Nephron (organoid): Measurements from ENCODE around the gene SH3BGRL3.

ENCODE experiments used
- H3K27ac Mint-ChIP-seq, 3 experiments: 2 replicates each; pipeline ENCODE4 v1.8.0; 2020; ENCODE audit warnings: mixed read lengths in 3 of 3, mild to moderate bottlenecking in 2 of 3, moderate library complexity in 1 of 3
- H3K27me3 Mint-ChIP-seq: 2 replicates; pipeline ENCODE4 v1.8.0; 2021; ENCODE audit warnings: low read depth, mild to moderate bottlenecking, moderate library complexity, mixed read lengths
- H3K36me3 Mint-ChIP-seq: 2 replicates; pipeline ENCODE4 v1.8.0; 2020; ENCODE audit warnings: low read depth, mixed read lengths
- H3K4me1 Mint-ChIP-seq: 2 replicates; pipeline ENCODE4 v1.8.0; 2020; ENCODE audit warnings: mixed read lengths
- H3K4me3 Mint-ChIP-seq, 3 experiments: 2 replicates each; pipeline ENCODE4 v1.8.0; 2020; ENCODE audit warnings: mild to moderate bottlenecking in 3 of 3, mixed read lengths in 3 of 3, moderate library complexity in 2 of 3
- H3K9me3 Mint-ChIP-seq: 2 replicates; pipeline ENCODE4 v1.8.0; 2020; ENCODE audit warnings: mixed read lengths
- CTCF ChIP-seq, 3 experiments: fragments of 200-600 bp; sonication (generic); IDR thresholded peaks; one replicate each; pipeline ENCODE4 v1.5.0; 2021; ENCODE audit warnings: antibody characterized with exemption in 3 of 3; ENCODE audit not compliant: unreplicated experiment in 3 of 3

The SH3BGRL3 gene

GRCh38 chr1:26283279-26283853, 3.5 kb downstream of the SH3BGRL3 start:
- Mint-ChIP-seq H3K27ac (peak overlapping the region; percentile 32 to 45 (median 44)), H3K9me3 (no peaks in the 10 kb centered on the region), H3K4me3 (peak overlapping the region in 1 of 3 experiments; percentile 41), H3K27me3 (peaks cover 5% of the 10 kb centered on the region), H3K36me3 (peaks cover 3% of the 10 kb centered on the region), H3K4me1 (peaks cover 66% of the 10 kb centered on the region)
- no peak for TF ChIP-seq CTCF (IDR thresholded peaks at IDR 0.05; ENCODE audit: unreplicated experiment in 3 of 3)

- peaks cover 5% of the 10 kb centered on the region for H3K27me3 Mint-ChIP-seq
- H3K27ac Mint-ChIP-seq = peak overlapping the region in 1 of 3 experiments; percentile 8
- peak overlapping the region in 1 of 3 experiments; percentile 23 for H3K4me3 Mint-ChIP-seq
- no peaks in the 10 kb centered on the region for H3K36me3 Mint-ChIP-seq
- no peak for TF ChIP-seq CTCF (IDR thresholded peaks at IDR 0.05; ENCODE audit: unreplicated experiment in 3 of 3)
- H3K9me3 Mint-ChIP-seq = no peaks in the 10 kb centered on the region
- H3K4me1 Mint-ChIP-seq = peaks cover 61% of the 10 kb centered on the region
Measured at GRCh38 chr1:26283871-26284596, 4.1 kb downstream of the SH3BGRL3 start.

GRCh38 chr1:26284597-26285347, 4.9 kb downstream of the SH3BGRL3 start:
- peaks cover 5% of the 10 kb centered on the region for H3K27me3 Mint-ChIP-seq
- H3K4me1 Mint-ChIP-seq = peaks cover 58% of the 10 kb centered on the region
- H3K4me3 Mint-ChIP-seq = peak overlapping the region in 1 of 3 experiments; percentile 23
- peak overlapping the region in 1 of 3 experiments; percentile 8 for H3K27ac Mint-ChIP-seq
- no peaks in the 10 kb centered on the region for H3K36me3 Mint-ChIP-seq
- TF ChIP-seq CTCF (IDR thresholded peaks at IDR 0.05; ENCODE audit: unreplicated experiment in 3 of 3) = peak; percentile 59 to 68 (median 67)
- no peaks in the 10 kb centered on the region for H3K9me3 Mint-ChIP-seq

GRCh38 chr1:26285366-26286063, 5.6 kb downstream of the SH3BGRL3 start:
- no peak overlapping the region for H3K27ac Mint-ChIP-seq
- peaks cover 5% of the 10 kb centered on the region for H3K27me3 Mint-ChIP-seq
- TF ChIP-seq CTCF (IDR thresholded peaks at IDR 0.05; ENCODE audit: unreplicated experiment in 3 of 3) = peak in 1 of 3 experiments; percentile 17
- H3K9me3 Mint-ChIP-seq = no peaks in the 10 kb centered on the region
- H3K4me1 Mint-ChIP-seq = peaks cover 58% of the 10 kb centered on the region
- H3K4me3 Mint-ChIP-seq = no peak overlapping the region
- no peaks in the 10 kb centered on the region for H3K36me3 Mint-ChIP-seq

GRCh38 chr1:26286064-26286416, 6.2 kb downstream of the SH3BGRL3 start:
- Mint-ChIP-seq H3K9me3 (no peaks in the 10 kb centered on the region), H3K36me3 (no peaks in the 10 kb centered on the region), H3K4me1 (peaks cover 56% of the 10 kb centered on the region), H3K27ac (no peak overlapping the region), H3K27me3 (peaks cover 5% of the 10 kb centered on the region), H3K4me3 (no peak overlapping the region)
- TF ChIP-seq CTCF (IDR thresholded peaks at IDR 0.05; ENCODE audit: unreplicated experiment in 3 of 3) = no peak
